ENCODE results near the gene POLDIP2.

GRCh38 chr17:28341516-28341915 lies 15.8 kb downstream of the POLDIP2 start:
- TF ChIP-seq CTCF (conservative IDR thresholded peaks at IDR 0.05; ENCODE audit: low read length) (no peak), EZH2phosphoT487 (IDR thresholded peaks at IDR 0.05; ENCODE audit: borderline replicate concordance) (no peak)
